Activated naive CD4-positive, alpha-beta T cell treated with anti-CD3 and anti-CD28 coated beads, Interleukin-2, amount 10 ng/mL, durations not matched to agents 7 days and 5 days (primary cell): Measurements from ENCODE around the gene ACAP3.
A peak's percentile ranks its signal among the peaks of the same experiment; 100 is the strongest.

Experiments
- CTCF ChIA-PET: fragments of 350-600 bp; sonication (Branson Sonifier 250); formaldehyde crosslinking; loops from one replicate; lab custom pipeline; 2021; ENCODE audit warnings: antibody characterized with exemption; lab: Charles Lee
- DNase-seq: peaks from one replicate; pipeline ENCODE4 v3.0.0-alpha.2; 2020
- H3K27ac Mint-ChIP-seq: one replicate; pipeline ENCODE4 v1.8.0; 2021; ENCODE audit warnings: mild to moderate bottlenecking, moderate library complexity, mixed read lengths
- H3K27me3 Mint-ChIP-seq: one replicate; pipeline ENCODE4 v1.8.0; 2021; ENCODE audit warnings: mild to moderate bottlenecking, mixed read lengths
- H3K36me3 Mint-ChIP-seq: one replicate; pipeline ENCODE4 v1.8.0; 2021; ENCODE audit warnings: mixed read lengths
- H3K4me1 Mint-ChIP-seq: one replicate; pipeline ENCODE4 v1.8.0; 2021; ENCODE audit warnings: mixed read lengths
- H3K4me3 Mint-ChIP-seq: one replicate; pipeline ENCODE4 v1.8.0; 2021; ENCODE audit warnings: mild to moderate bottlenecking, moderate library complexity, mixed read lengths
- H3K9me3 Mint-ChIP-seq: one replicate; pipeline ENCODE4 v1.8.0; 2021; ENCODE audit warnings: mixed read lengths

ACAP3 gene

GRCh38 chr1:1262758-1263157 is 45.0 kb downstream of the ACAP3 start:
- Mint-ChIP-seq H3K27me3 (no peaks in the 10 kb centered on the region), H3K9me3 (no peaks in the 10 kb centered on the region), H3K36me3 (peaks cover 45% of the 10 kb centered on the region), H3K27ac (no peak overlapping the region), H3K4me3 (no peak overlapping the region), H3K4me1 (peaks cover 14% of the 10 kb centered on the region)
- CTCF ChIA-PET: no interaction called here
- DNase-seq: no peak

GRCh38 chr1:1262071-1262470 is 45.7 kb downstream of the ACAP3 start:
- H3K27ac Mint-ChIP-seq: no peak overlapping the region

GRCh38 chr1:1260843-1261560 is 46.7 kb downstream of the ACAP3 start:
- peaks cover 16% of the 10 kb centered on the region for H3K4me1 Mint-ChIP-seq
- CTCF ChIA-PET: interaction anchor here (1.1 to 1.9 kb wide), 2 partner anchors 23 to 139 kb away, joined by 3 to 9 read pairs; no protein-coding TSS in a partner anchor
- H3K9me3 Mint-ChIP-seq: no peaks in the 10 kb centered on the region
- no peak for DNase-seq
- H3K4me3 Mint-ChIP-seq: no peak overlapping the region
- peak overlapping the region; percentile 85 for H3K27ac Mint-ChIP-seq
- no peaks in the 10 kb centered on the region for H3K27me3 Mint-ChIP-seq
- H3K36me3 Mint-ChIP-seq: peaks cover 45% of the 10 kb centered on the region

More at GRCh38 chr1:1262071-1262470, 45.7 kb downstream of the ACAP3 start:
- Mint-ChIP-seq H3K4me1 (peaks cover 16% of the 10 kb centered on the region), H3K9me3 (no peaks in the 10 kb centered on the region), H3K27me3 (no peaks in the 10 kb centered on the region), H3K36me3 (peaks cover 44% of the 10 kb centered on the region), H3K4me3 (no peak overlapping the region)
- DNase-seq: no peak
- CTCF ChIA-PET: interaction anchor here (1.9 kb wide), 1 partner anchor 140 kb away, joined by 9 read pairs; no protein-coding TSS in a partner anchor

GRCh38 chr1:1259951-1260600 is 47.7 kb downstream of the ACAP3 start:
- peaks cover 44% of the 10 kb centered on the region for H3K36me3 Mint-ChIP-seq
- H3K9me3 Mint-ChIP-seq: no peaks in the 10 kb centered on the region
- CTCF ChIA-PET: interaction anchor here (1.1 kb wide), 1 partner anchor 22 kb away, joined by 3 read pairs; no protein-coding TSS in a partner anchor
- H3K27ac Mint-ChIP-seq: peak overlapping the region; percentile 3
- no peaks in the 10 kb centered on the region for H3K27me3 Mint-ChIP-seq
- no peak overlapping the region for H3K4me3 Mint-ChIP-seq
- no peak for DNase-seq
- peaks cover 16% of the 10 kb centered on the region for H3K4me1 Mint-ChIP-seq

- peak overlapping the region; percentile 3 for H3K27ac Mint-ChIP-seq
- no peak overlapping the region for H3K4me3 Mint-ChIP-seq
- CTCF ChIA-PET: no interaction called here
- H3K9me3 Mint-ChIP-seq: no peaks in the 10 kb centered on the region
- no peaks in the 10 kb centered on the region for H3K27me3 Mint-ChIP-seq
- peaks cover 16% of the 10 kb centered on the region for H3K4me1 Mint-ChIP-seq
- peaks cover 46% of the 10 kb centered on the region for H3K36me3 Mint-ChIP-seq
- no peak for DNase-seq
Measured at GRCh38 chr1:1259540-1259939, 48.2 kb downstream of the ACAP3 start.

- Mint-ChIP-seq H3K36me3 (peaks cover 45% of the 10 kb centered on the region), H3K4me3 (no peak overlapping the region), H3K4me1 (peaks cover 16% of the 10 kb centered on the region), H3K9me3 (no peaks in the 10 kb centered on the region), H3K27me3 (no peaks in the 10 kb centered on the region), H3K27ac (no peak overlapping the region)
- CTCF ChIA-PET: no interaction called here
- DNase-seq: no peak
Measured at GRCh38 chr1:1259119-1259488, 48.6 kb downstream of the ACAP3 start.

- Mint-ChIP-seq H3K27ac (no peak overlapping the region), H3K36me3 (peaks cover 51% of the 10 kb centered on the region), H3K9me3 (no peaks in the 10 kb centered on the region)
Measured at GRCh38 chr1:1256956-1257871, 50.5 kb downstream of the ACAP3 start.

GRCh38 chr1:1255611-1256010 is 52.1 kb downstream of the ACAP3 start:
- H3K36me3 Mint-ChIP-seq: peaks cover 50% of the 10 kb centered on the region

More at GRCh38 chr1:1256956-1257871, 50.5 kb downstream of the ACAP3 start:
- Mint-ChIP-seq H3K27me3 (no peaks in the 10 kb centered on the region), H3K4me1 (peaks cover 12% of the 10 kb centered on the region), H3K4me3 (no peak overlapping the region)
- CTCF ChIA-PET: interaction anchor here (0.6 kb wide), 1 partner anchor 132 kb away, joined by 3 read pairs; no protein-coding TSS in a partner anchor
- no peak for DNase-seq

GRCh38 chr1:1255078-1255477 is 52.7 kb downstream of the ACAP3 start:
- peaks cover 45% of the 10 kb centered on the region for H3K36me3 Mint-ChIP-seq
- H3K4me3 Mint-ChIP-seq: no peak overlapping the region
- no peaks in the 10 kb centered on the region for H3K9me3 Mint-ChIP-seq
- H3K27ac Mint-ChIP-seq: no peak overlapping the region
- CTCF ChIA-PET: no interaction called here
- H3K27me3 Mint-ChIP-seq: no peaks in the 10 kb centered on the region
- peaks cover 18% of the 10 kb centered on the region for H3K4me1 Mint-ChIP-seq
- DNase-seq: no peak

More at GRCh38 chr1:1255611-1256010, 52.1 kb downstream of the ACAP3 start:
- Mint-ChIP-seq H3K27ac (no peak overlapping the region), H3K4me3 (no peak overlapping the region), H3K4me1 (peaks cover 14% of the 10 kb centered on the region), H3K27me3 (no peaks in the 10 kb centered on the region), H3K9me3 (no peaks in the 10 kb centered on the region)
- DNase-seq: no peak
- CTCF ChIA-PET: no interaction called here

GRCh38 chr1:1254667-1254998 is 53.1 kb downstream of the ACAP3 start:
- Mint-ChIP-seq H3K4me1 (peaks cover 21% of the 10 kb centered on the region), H3K9me3 (no peaks in the 10 kb centered on the region), H3K4me3 (no peak overlapping the region), H3K27ac (no peak overlapping the region), H3K27me3 (no peaks in the 10 kb centered on the region), H3K36me3 (peaks cover 40% of the 10 kb centered on the region)
- DNase-seq: no peak
- CTCF ChIA-PET: no interaction called here

GRCh38 chr1:1253972-1254666 is 53.6 kb downstream of the ACAP3 start:
- H3K36me3 Mint-ChIP-seq: peaks cover 36% of the 10 kb centered on the region
- no peaks in the 10 kb centered on the region for H3K27me3 Mint-ChIP-seq
- DNase-seq: no peak
- H3K4me1 Mint-ChIP-seq: peaks cover 22% of the 10 kb centered on the region
- no peaks in the 10 kb centered on the region for H3K9me3 Mint-ChIP-seq
- H3K27ac Mint-ChIP-seq: no peak overlapping the region
- H3K4me3 Mint-ChIP-seq: no peak overlapping the region
- CTCF ChIA-PET: no interaction called here

- Mint-ChIP-seq H3K9me3 (no peaks in the 10 kb centered on the region), H3K27me3 (peaks cover under 1% of the 10 kb centered on the region), H3K4me3 (no peak overlapping the region), H3K36me3 (peaks cover 33% of the 10 kb centered on the region), H3K4me1 (peaks cover 22% of the 10 kb centered on the region), H3K27ac (no peak overlapping the region)
- CTCF ChIA-PET: no interaction called here
- DNase-seq: no peak
Measured at GRCh38 chr1:1253314-1253713, 54.4 kb downstream of the ACAP3 start.

GRCh38 chr1:1250786-1251284 is 56.9 kb downstream of the ACAP3 start:
- Mint-ChIP-seq H3K4me1 (peaks cover 19% of the 10 kb centered on the region), H3K4me3 (peak overlapping the region; percentile 18), H3K27me3 (peaks cover 23% of the 10 kb centered on the region), H3K27ac (peak overlapping the region; percentile 88), H3K36me3 (peaks cover 24% of the 10 kb centered on the region), H3K9me3 (no peaks in the 10 kb centered on the region)
- peak; percentile 84 for DNase-seq
- CTCF ChIA-PET: interaction anchor here (1.0 to 2.4 kb wide), 4 partner anchors 16 to 129 kb away, joined by 3 to 26 read pairs (median 4); no protein-coding TSS in a partner anchor
